Activated CD4-positive, CD25-positive, alpha-beta regulatory T cell (primary cell): ENCODE measurements around the gene DPYD.

ENCODE experiments used
- DNase-seq, 4 experiments: peaks; one replicate each; lab custom pipeline; 2025; lab: John Stamatoyannopoulos, UW

DPYD gene

DNA sequence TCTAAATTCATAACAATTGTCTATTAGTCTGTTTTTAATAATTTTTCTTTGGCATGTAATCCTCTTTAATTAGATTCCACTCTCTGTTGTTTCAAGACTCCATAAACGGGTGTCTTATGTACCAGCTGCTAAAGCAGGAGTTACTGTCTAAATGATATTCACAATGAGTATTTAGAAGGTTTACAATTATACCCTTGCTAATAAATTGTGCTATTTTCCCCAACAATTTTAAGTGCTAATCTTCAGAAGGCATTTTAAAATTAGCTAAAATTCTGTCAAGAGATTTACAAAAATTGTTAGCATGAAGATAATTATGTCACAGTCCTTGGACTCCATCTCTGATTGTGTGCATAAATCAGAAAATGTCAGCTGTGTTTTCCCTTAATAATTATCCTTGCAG lies 83.7 kb downstream of the DPYD start:
- no peak for DNase-seq

DNA sequence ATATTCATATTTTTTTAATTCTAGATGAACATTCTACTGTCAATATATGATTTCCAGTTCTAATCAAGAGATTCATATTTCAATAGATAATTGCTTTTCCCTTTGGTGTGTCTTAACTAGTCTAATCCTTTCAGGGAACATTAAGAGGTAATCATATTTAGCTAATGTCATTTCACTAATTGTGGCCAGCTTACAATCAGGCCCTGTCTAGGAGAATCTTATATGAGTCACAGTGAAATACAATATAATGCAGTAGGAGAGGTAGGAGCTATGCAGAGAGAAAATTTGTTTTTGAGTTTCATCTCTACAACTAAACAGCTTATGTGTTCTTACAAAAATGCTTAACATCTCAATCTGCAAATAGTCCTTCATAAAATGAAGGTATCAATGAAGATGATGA lies 85.9 kb downstream of the DPYD start:
- no peak for DNase-seq

DNA sequence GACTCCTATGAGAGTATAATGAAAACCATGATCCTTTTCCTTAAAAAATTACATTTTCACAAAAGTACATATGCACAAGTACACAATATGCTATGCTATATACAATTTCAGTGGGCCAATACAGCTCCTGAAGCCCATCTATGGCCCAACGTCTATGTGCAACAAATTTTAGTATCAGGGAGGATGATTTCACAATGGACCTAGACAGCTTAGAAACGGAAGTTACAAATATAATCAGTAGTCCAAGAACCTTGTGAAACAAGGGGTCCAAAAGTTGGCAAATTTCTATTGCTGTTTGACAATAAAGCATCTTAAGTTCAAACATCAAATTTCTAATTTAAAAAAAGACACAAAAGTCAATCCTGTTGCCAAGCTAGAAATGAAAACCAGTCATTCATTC lies 87.0 kb downstream of the DPYD start:
- DNase-seq = no peak

GRCh38 chr1:97832481-97832880 lies 88.4 kb downstream of the DPYD start:
- no peak for DNase-seq

GRCh38 chr1:97827887-97828286 lies 92.9 kb downstream of the DPYD start:
- DNase-seq = no peak

- DNase-seq = no peak
Measured at GRCh38 chr1:97826820-97827219, 94.0 kb downstream of the DPYD start.

DNA sequence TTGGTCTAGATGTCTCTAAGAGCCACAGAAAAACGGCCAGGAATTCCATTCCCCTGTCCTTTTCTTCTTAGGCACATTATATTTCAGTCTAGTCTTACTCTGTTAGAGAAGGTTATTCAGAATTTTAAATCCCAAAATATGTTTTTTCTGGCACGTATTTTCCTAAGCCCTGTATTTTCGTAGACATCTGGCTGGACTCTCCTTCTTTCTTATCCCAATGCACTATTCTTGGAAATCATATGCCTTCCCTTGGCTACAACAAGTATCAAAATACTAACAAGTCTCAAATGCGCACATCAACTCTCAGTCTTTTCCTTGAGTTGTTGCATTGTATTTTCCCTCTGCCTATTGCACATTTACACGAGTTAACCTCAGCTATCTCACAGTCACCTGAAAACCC lies 96.2 kb downstream of the DPYD start:
- DNase-seq = no peak

- DNase-seq = no peak
Measured at GRCh38 chr1:97824200-97824599, 96.6 kb downstream of the DPYD start.

- no peak for DNase-seq
Measured at GRCh38 chr1:97820470-97821188, 100.2 kb downstream of the DPYD start.

DNA sequence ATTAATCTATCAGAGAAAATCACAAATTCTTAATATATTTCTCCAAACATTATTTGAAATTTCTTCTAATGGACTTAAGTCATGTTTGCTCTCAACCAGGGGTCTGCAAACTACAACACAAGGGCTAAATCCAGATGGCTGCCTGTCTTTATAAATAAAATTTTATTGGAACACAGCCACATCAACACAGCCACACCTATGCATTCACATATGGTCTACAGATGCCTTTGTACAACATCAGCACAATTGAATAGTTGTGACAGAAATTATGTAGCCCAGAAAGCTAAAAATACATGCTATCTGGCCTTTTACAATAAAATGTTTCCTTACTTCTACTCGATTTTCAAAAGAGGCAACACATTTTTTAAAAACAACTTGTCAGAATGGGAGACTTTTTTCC lies 103.9 kb downstream of the DPYD start:
- no peak for DNase-seq

- no peak for DNase-seq
Measured at GRCh38 chr1:97814804-97815203, 106.0 kb downstream of the DPYD start.

GRCh38 chr1:97814121-97814520 lies 106.7 kb downstream of the DPYD start:
- no peak for DNase-seq

GRCh38 chr1:97812076-97812475 lies 108.8 kb downstream of the DPYD start:
- DNase-seq = no peak

GRCh38 chr1:97806996-97807520 lies 113.8 kb downstream of the DPYD start:
- DNase-seq = no peak

GRCh38 chr1:97806326-97806725 lies 114.5 kb downstream of the DPYD start:
- no peak for DNase-seq

GRCh38 chr1:97805093-97805492 lies 115.7 kb downstream of the DPYD start:
- DNase-seq = no peak

DNA sequence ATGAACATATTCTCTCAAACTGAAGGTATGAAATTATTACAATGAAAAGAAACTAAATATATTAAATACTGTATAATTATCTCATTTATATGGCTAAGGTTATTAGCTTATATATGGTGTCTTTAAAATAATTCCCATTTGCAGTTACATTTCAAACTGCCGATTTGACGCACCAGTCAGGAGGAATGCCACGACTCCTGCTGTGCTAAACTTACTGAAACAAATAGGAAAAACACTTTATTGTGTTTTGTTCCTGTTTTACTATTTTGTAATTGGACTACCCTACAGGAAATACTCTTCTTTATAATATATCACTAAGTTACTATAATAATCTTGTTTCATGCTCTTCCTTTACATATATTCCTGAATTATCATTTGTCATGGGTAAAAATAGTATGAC lies 117.8 kb downstream of the DPYD start:
- no peak for DNase-seq

- DNase-seq = no peak
Measured at GRCh38 chr1:97802011-97802410, 118.8 kb downstream of the DPYD start.

DNA sequence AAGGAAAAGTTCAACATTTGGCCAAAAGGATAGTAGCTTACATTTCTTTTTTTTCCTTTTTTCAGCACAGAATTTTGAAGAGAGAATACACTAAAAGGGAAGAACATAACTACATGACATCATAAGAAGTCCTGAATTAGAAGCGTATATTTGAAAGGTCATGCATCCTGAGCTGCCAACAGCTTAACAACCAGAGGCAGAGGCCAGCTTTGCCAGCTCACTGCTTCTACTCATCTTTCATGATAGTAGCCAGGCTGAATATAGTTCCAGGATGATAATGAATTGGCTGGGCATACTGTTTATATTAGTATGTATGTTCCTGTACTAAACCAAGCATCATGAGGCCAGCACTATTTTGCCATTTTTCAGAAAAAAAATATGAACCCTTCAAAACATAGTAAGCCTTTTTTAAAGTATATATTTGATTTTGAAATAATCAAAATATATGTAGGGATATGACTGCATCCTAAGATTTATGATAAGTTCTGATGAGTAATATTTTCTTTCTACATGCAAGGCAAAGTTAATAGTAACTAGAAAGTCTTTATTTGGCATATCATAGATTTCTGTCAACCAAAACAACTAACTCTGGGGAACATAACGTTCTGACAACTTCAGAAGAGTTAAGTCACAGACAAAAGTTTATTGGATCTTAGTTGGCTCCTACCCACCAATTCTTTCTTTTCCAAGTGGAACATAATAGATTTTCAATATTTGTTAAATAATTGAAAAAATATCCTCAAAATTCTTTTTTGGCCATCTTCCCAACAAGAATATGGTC lies 123.2 kb downstream of the DPYD start:
- no peak for DNase-seq

DNA sequence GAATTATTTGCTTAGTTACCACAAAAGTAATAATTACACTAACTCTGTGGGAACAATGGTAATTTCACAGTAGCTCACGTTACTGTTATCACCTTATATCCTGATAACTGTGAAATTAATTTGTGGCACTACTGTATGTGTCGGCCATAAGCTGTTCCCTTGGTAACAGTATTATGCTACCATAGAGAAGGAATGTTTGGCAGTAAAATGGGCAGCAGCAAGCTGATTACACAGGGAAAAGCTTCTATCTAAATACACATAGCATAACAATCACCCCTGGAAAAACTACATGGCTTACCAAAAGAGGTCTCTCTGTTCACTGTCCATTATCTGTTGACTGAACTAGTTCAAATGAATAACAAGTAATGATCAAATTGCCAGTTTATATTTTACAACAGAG lies 124.1 kb downstream of the DPYD start:
- no peak for DNase-seq

- DNase-seq = no peak
Measured at GRCh38 chr1:97792655-97793054, 128.2 kb downstream of the DPYD start.

GRCh38 chr1:97791251-97791650 lies 129.6 kb downstream of the DPYD start:
- no peak for DNase-seq

- no peak for DNase-seq
Measured at GRCh38 chr1:97787231-97787630, 133.6 kb downstream of the DPYD start.
